ENCODE results near the gene DYSF. TPM values are rescaled to one million over a fixed set of nuclear protein-coding genes. Genes with fewer than 3 reads are reported as not detected.

The DYSF gene
- polyA plus RNA-seq, 1 of the 3 experiments (the other 2 are of a cell fraction), result 0.10 TPM

DNA sequence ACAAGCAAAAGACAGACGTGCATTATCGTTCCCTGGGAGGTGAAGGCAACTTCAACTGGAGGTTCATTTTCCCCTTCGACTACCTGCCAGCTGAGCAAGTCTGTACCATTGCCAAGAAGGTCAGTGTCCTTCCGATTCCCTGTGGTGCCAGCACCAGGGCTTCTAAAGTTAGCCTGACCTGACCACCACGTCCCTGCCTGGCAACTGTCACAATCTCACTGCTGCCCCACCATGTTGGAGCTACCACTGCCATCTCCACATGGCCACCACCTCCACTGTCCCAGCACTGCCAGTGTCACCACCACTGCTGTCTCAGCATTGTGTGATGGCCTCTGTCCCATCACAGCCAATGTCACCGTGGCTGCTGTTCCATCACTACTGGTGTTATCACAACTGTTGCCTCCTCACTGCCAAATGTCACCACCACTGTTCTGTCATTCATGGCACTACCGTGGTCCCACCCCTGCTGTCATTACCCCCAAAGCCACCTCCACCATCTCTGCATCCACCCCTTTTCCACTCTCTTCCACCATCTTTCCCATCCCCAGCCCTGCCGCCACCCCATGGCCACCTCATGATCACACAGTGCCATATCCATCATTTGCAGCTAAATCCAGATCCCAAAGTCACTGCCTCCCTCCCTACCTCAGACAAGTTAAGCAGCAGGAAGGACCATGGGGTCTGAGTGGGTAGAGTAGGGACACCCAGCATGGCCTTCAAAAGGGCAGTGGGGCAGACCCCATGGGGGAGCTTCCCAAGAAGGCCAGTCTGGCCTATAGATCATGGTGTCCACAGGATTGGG, 216.5 kb downstream of the DYSF start:
- peak; percentile 10 for DNase-seq
- H4K20me1 ChIP-seq (ENCODE audit: insufficient read depth), result no peaks in the 10 kb centered on the region
- H3K27ac ChIP-seq (ENCODE audit: low read depth in 2 of 2, low read length in 1 of 2), result no peak overlapping the region
- no peak overlapping the region for H2AFZ ChIP-seq (ENCODE audit: low read depth)
- no peaks in the 10 kb centered on the region for H3K79me2 ChIP-seq (ENCODE audit: insufficient read depth)
- H3K27me3 ChIP-seq (ENCODE audit: insufficient read depth), result no peaks in the 10 kb centered on the region; the same call in 1 of the 2 replicates
- TF ChIP-seq SMC3 (IDR thresholded peaks at IDR 0.05; ENCODE audit: low read depth, low read length), result no peak
- no peak for TF ChIP-seq EZH2phosphoT487 (IDR thresholded peaks at IDR 0.05; ENCODE audit: borderline replicate concordance, low read depth)
- TF ChIP-seq, protein P1, sequence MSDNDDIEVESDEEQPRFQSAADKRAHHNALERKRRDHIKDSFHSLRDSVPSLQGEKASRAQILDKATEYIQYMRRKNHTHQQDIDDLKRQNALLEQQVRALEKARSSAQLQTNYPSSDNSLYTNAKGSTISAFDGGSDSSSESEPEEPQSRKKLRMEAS (IDR thresholded peaks at IDR 0.05; ENCODE audit: low read depth), result no peak
- TF ChIP-seq, protein P2, sequence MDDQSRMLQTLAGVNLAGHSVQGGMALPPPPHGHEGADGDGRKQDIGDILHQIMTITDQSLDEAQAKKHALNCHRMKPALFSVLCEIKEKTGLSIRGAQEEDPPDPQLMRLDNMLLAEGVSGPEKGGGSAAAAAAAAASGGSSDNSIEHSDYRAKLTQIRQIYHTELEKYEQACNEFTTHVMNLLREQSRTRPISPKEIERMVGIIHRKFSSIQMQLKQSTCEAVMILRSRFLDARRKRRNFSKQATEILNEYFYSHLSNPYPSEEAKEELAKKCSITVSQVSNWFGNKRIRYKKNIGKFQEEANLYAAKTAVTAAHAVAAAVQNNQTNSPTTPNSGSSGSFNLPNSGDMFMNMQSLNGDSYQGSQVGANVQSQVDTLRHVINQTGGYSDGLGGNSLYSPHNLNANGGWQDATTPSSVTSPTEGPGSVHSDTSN (IDR thresholded peaks at IDR 0.05), result no peak
- TF ChIP-seq JUND (IDR thresholded peaks at IDR 0.05), result no peak
- TF ChIP-seq RCOR1 (IDR thresholded peaks at IDR 0.05; ENCODE audit: low read length), result no peak
- no peak for TF ChIP-seq RFX5 (IDR thresholded peaks at IDR 0.05; ENCODE audit: low read length)
- TF ChIP-seq RAD21 (IDR thresholded peaks at IDR 0.05; ENCODE audit: low read length), result no peak
- TF ChIP-seq YY1 (IDR thresholded peaks at IDR 0.05; ENCODE audit: low read depth), result no peak
- no peak for TF ChIP-seq MEF2A (IDR thresholded peaks at IDR 0.05; ENCODE audit: borderline replicate concordance, low read depth)
- no peaks in the 10 kb centered on the region for H3K36me3 ChIP-seq (replicated peaks in 1 of 2; ENCODE audit: control insufficient read depth in 1 of 2, insufficient read depth in 2 of 2, low read length in 1 of 2)
- CTCF ChIA-PET, result no interaction called here
- 64% methylated on average over 8 of the region's 8 CpGs for WGBS (ENCODE audit: low lambda C conversion rate)
- POLR2A ChIA-PET, result interaction anchor here (0.6 kb wide), 1 partner anchor 19 kb away, joined by 3 read pairs; no protein-coding TSS in a partner anchor
- H3K9me3 ChIP-seq, result no peaks in the 10 kb centered on the region
- no peak overlapping the region for H3K4me3 ChIP-seq (ENCODE audit: low read depth in 2 of 2, low read length in 1 of 2)
- H3F3A ChIP-seq (replicated peaks; ENCODE audit: insufficient read depth), result no peaks in the 10 kb centered on the region
- no peak overlapping the region for H3K9ac ChIP-seq
- H3K9me2 ChIP-seq, result no peaks in the 10 kb centered on the region
- no peak overlapping the region for H3K4me2 ChIP-seq
- H3K4me1 ChIP-seq (ENCODE audit: control insufficient read depth in 1 of 2, insufficient read depth in 2 of 2, low read depth in 1 of 2, low read length in 1 of 2), result no peaks in the 10 kb centered on the region

DNA sequence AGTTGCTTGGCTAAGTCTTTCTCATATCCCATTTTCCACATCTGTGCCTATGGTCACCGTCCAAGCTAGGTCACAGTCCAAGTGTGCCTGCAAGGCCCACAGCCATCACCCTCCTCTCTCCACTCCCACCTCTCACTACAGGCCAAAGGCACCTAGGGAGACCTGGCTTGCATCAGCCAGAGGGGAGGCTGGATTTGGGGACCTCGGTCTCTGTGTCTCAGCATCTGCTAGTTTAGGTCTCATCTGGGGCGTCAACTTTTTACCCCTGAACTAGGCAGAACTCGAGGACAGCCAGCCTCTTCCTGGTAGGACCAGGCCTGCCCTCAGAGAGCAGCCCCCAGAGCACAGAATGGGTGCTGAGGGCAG, 217.1 kb downstream of the DYSF start:
- Histone ChIP-seq H2AFZ (ENCODE audit: low read depth) (no peak overlapping the region), H3K27ac (ENCODE audit: low read depth in 2 of 2, low read length in 1 of 2) (no peak overlapping the region), H3K9me2 (no peaks in the 10 kb centered on the region), H3K4me1 (ENCODE audit: control insufficient read depth in 1 of 2, insufficient read depth in 2 of 2, low read depth in 1 of 2, low read length in 1 of 2) (no peaks in the 10 kb centered on the region), H4K20me1 (ENCODE audit: insufficient read depth) (no peaks in the 10 kb centered on the region), H3K79me2 (ENCODE audit: insufficient read depth) (no peaks in the 10 kb centered on the region), H3K27me3 (ENCODE audit: insufficient read depth) (no peaks in the 10 kb centered on the region; the same call in 1 of the 2 replicates), H3K4me3 (ENCODE audit: low read depth in 2 of 2, low read length in 1 of 2) (no peak overlapping the region), H3K4me2 (no peak overlapping the region), H3K36me3 (replicated peaks in 1 of 2; ENCODE audit: control insufficient read depth in 1 of 2, insufficient read depth in 2 of 2, low read length in 1 of 2) (no peaks in the 10 kb centered on the region), H3K9ac (no peak overlapping the region), H3K9me3 (no peaks in the 10 kb centered on the region), H3F3A (replicated peaks; ENCODE audit: insufficient read depth) (no peaks in the 10 kb centered on the region)
- 13% methylated on average over 4 of the region's 4 CpGs for WGBS (ENCODE audit: low lambda C conversion rate)
- CTCF ChIA-PET, result no interaction called here
- POLR2A ChIA-PET, result interaction anchor here (0.6 kb wide), 1 partner anchor 20 kb away, joined by 3 read pairs; no protein-coding TSS in a partner anchor
- peak; percentile 11 for DNase-seq
- TF ChIP-seq, protein P3, sequence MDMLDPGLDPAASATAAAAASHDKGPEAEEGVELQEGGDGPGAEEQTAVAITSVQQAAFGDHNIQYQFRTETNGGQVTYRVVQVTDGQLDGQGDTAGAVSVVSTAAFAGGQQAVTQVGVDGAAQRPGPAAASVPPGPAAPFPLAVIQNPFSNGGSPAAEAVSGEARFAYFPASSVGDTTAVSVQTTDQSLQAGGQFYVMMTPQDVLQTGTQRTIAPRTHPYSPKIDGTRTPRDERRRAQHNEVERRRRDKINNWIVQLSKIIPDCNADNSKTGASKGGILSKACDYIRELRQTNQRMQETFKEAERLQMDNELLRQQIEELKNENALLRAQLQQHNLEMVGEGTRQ (IDR thresholded peaks at IDR 0.05; ENCODE audit: borderline replicate concordance, low read depth, low read length), result no peak
- TF ChIP-seq SIN3A (IDR thresholded peaks at IDR 0.05; ENCODE audit: borderline replicate concordance, low read depth, low read length), result no peak
- TF ChIP-seq JUND (IDR thresholded peaks at IDR 0.05), result no peak
- TF ChIP-seq, protein P4, sequence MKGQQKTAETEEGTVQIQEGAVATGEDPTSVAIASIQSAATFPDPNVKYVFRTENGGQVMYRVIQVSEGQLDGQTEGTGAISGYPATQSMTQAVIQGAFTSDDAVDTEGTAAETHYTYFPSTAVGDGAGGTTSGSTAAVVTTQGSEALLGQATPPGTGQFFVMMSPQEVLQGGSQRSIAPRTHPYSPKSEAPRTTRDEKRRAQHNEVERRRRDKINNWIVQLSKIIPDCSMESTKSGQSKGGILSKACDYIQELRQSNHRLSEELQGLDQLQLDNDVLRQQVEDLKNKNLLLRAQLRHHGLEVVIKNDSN (IDR thresholded peaks at IDR 0.05; ENCODE audit: borderline replicate concordance, low read depth), result no peak
- no peak for TF ChIP-seq NRF1 (IDR thresholded peaks at IDR 0.05; ENCODE audit: low read depth, low read length)
- no peak for TF ChIP-seq TEAD4 (IDR thresholded peaks at IDR 0.05; ENCODE audit: borderline replicate concordance, insufficient read depth)
- no peak for TF ChIP-seq FOSL2 (IDR thresholded peaks at IDR 0.05; ENCODE audit: borderline replicate concordance, low read depth)
- no peak for TF ChIP-seq EP300 (IDR thresholded peaks at IDR 0.05; ENCODE audit: borderline replicate concordance in 1 of 2, low read depth in 1 of 2, low read length in 1 of 2)
- TF ChIP-seq TAF1 (IDR thresholded peaks at IDR 0.05; ENCODE audit: borderline replicate concordance, low read depth, low read length), result no peak
- TF ChIP-seq, protein P5, sequence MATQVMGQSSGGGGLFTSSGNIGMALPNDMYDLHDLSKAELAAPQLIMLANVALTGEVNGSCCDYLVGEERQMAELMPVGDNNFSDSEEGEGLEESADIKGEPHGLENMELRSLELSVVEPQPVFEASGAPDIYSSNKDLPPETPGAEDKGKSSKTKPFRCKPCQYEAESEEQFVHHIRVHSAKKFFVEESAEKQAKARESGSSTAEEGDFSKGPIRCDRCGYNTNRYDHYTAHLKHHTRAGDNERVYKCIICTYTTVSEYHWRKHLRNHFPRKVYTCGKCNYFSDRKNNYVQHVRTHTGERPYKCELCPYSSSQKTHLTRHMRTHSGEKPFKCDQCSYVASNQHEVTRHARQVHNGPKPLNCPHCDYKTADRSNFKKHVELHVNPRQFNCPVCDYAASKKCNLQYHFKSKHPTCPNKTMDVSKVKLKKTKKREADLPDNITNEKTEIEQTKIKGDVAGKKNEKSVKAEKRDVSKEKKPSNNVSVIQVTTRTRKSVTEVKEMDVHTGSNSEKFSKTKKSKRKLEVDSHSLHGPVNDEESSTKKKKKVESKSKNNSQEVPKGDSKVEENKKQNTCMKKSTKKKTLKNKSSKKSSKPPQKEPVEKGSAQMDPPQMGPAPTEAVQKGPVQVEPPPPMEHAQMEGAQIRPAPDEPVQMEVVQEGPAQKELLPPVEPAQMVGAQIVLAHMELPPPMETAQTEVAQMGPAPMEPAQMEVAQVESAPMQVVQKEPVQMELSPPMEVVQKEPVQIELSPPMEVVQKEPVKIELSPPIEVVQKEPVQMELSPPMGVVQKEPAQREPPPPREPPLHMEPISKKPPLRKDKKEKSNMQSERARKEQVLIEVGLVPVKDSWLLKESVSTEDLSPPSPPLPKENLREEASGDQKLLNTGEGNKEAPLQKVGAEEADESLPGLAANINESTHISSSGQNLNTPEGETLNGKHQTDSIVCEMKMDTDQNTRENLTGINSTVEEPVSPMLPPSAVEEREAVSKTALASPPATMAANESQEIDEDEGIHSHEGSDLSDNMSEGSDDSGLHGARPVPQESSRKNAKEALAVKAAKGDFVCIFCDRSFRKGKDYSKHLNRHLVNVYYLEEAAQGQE (IDR thresholded peaks at IDR 0.05; ENCODE audit: low read depth, low read length), result no peak
- no peak for TF ChIP-seq NFIC (IDR thresholded peaks at IDR 0.05; ENCODE audit: borderline replicate concordance)
- TF ChIP-seq GABPA (IDR thresholded peaks at IDR 0.05; ENCODE audit: low read depth), result no peak
- TF ChIP-seq ELF1 (IDR thresholded peaks at IDR 0.05), result no peak
